OCI-LY1 (cell line): Measurements from ENCODE around the gene APLP1.
A peak's percentile ranks its signal among the peaks of the same experiment; 100 is the strongest.

ENCODE experiments used
- H2AFZ ChIP-seq: fragments of 200-600 bp; sonication (generic), shearing (Covaris generic); 2 replicates; pipeline ENCODE4 v1.6.0; 2014; ENCODE audit warnings: antibody characterized with exemption, mild to moderate bottlenecking, low read length
- H3F3A ChIP-seq: fragments of 200-600 bp; sonication (generic), shearing (Covaris generic); 2 replicates; pipeline ENCODE4 v1.6.0; 2014; ENCODE audit warnings: mild to moderate bottlenecking, antibody characterized with exemption, low read length, moderate library complexity; ENCODE audit not compliant: insufficient read depth
- H3K27ac ChIP-seq: fragments of 200-600 bp; sonication (generic); 2 replicates; pipeline ENCODE4 v1.5.1; 2014; ENCODE audit warnings: low read length, mixed run types, mild to moderate bottlenecking, low read depth; ENCODE audit not compliant: poor library complexity, severe bottlenecking
- H3K27me3 ChIP-seq: fragments of 200-600 bp; sonication (generic); 2 replicates; pipeline ENCODE4 v1.6.0; 2014; ENCODE audit warnings: antibody characterized with exemption, mild to moderate bottlenecking, low read length, moderate library complexity; ENCODE audit not compliant: insufficient read depth
- H3K36me3 ChIP-seq: fragments of 200-600 bp; sonication (generic); 2 replicates; pipeline ENCODE4 v1.6.1; 2014; ENCODE audit warnings: mild to moderate bottlenecking, antibody characterized with exemption, low read length, moderate library complexity, mixed read lengths; ENCODE audit not compliant: insufficient read depth
- H3K4me1 ChIP-seq: fragments of 200-600 bp; sonication (generic); 2 replicates; pipeline ENCODE4 v1.5.1; 2014; ENCODE audit warnings: mild to moderate bottlenecking, low read length, moderate library complexity; ENCODE audit not compliant: insufficient read depth, severe bottlenecking
- H3K4me2 ChIP-seq: fragments of 200-600 bp; sonication (generic), shearing (Covaris generic); 2 replicates; pipeline ENCODE4 v1.6.1; 2014; ENCODE audit warnings: low read length
- H3K4me3 ChIP-seq: fragments of 200-600 bp; sonication (generic); 2 replicates; pipeline ENCODE4 v1.5.1; 2014; ENCODE audit warnings: low read length, low read depth, mild to moderate bottlenecking, mixed read lengths; ENCODE audit not compliant: poor library complexity, severe bottlenecking
- H3K79me2 ChIP-seq: fragments of 200-600 bp; shearing (Covaris generic); 2 replicates; pipeline ENCODE4 v1.6.1; 2016; ENCODE audit warnings: mixed run types, low read length, mixed read lengths; ENCODE audit not compliant: insufficient read depth
- H3K9ac ChIP-seq: fragments of 200-600 bp; sonication (generic), shearing (Covaris generic); 2 replicates; pipeline ENCODE4 v1.6.1; 2014; ENCODE audit warnings: mild to moderate bottlenecking, low read length, mixed read lengths
- H3K9me2 ChIP-seq: fragments of 200-600 bp; sonication (generic), shearing (Covaris generic); 2 replicates; pipeline ENCODE4 v1.6.1; 2014; ENCODE audit warnings: low read depth, mild to moderate bottlenecking, low read length, mixed read lengths
- H3K9me3 ChIP-seq: fragments of 200-600 bp; shearing (Covaris generic); 2 replicates; pipeline ENCODE4 v1.6.1; 2014; ENCODE audit warnings: low read length, mixed read lengths
- H4K20me1 ChIP-seq: fragments of 200-600 bp; sonication (generic), shearing (Covaris generic); 2 replicates; pipeline ENCODE4 v1.6.0; 2016; ENCODE audit warnings: mild to moderate bottlenecking, low read length; ENCODE audit not compliant: insufficient read depth
- EZH2 ChIP-seq: fragments of 200-600 bp; sonication (generic), shearing (Covaris generic); IDR thresholded peaks from 2 replicates; pipeline ENCODE4 v1.8.0; 2017; ENCODE audit warnings: borderline replicate concordance, mixed run types, mild to moderate bottlenecking, antibody characterized with exemption, low read length, moderate library complexity, mixed read lengths
- TF ChIP-seq, protein P1 (sequence below): fragments of 200-600 bp; sonication (generic), shearing (Covaris generic); IDR thresholded peaks from 2 replicates; pipeline ENCODE4 v1.5.1; 2017; ENCODE audit warnings: mild to moderate bottlenecking, antibody characterized with exemption, low read length, moderate library complexity, mixed read lengths

Gene APLP1

DNA sequence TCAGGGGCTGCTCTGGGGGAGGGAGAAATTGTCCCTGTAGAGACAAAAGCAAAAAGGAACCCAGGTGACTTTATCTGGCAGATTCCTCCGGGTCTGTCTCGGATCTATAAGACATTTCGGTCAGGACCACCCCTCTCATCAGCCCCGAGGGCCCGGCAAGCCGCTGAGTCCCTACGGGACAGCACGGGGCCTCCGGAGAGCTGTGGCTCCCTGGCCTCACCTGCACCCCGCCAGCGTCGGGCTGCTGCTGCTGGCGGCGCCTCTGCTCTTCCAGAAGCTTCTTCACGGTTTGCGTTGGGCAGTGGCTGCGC is 30.1 kb downstream of the APLP1 start:
- no peaks in the 10 kb centered on the region for H3F3A ChIP-seq
- peaks cover 46% of the 10 kb centered on the region for H3K36me3 ChIP-seq
- H3K9ac ChIP-seq: peak overlapping the region; percentile 82
- H3K4me3 ChIP-seq: peak overlapping the region; percentile 76
- 0 out of 2 replicates have a peak, but pooled peaks cover 3% of the 10 kb centered on the region for H3K79me2 ChIP-seq
- TF ChIP-seq, protein P1, sequence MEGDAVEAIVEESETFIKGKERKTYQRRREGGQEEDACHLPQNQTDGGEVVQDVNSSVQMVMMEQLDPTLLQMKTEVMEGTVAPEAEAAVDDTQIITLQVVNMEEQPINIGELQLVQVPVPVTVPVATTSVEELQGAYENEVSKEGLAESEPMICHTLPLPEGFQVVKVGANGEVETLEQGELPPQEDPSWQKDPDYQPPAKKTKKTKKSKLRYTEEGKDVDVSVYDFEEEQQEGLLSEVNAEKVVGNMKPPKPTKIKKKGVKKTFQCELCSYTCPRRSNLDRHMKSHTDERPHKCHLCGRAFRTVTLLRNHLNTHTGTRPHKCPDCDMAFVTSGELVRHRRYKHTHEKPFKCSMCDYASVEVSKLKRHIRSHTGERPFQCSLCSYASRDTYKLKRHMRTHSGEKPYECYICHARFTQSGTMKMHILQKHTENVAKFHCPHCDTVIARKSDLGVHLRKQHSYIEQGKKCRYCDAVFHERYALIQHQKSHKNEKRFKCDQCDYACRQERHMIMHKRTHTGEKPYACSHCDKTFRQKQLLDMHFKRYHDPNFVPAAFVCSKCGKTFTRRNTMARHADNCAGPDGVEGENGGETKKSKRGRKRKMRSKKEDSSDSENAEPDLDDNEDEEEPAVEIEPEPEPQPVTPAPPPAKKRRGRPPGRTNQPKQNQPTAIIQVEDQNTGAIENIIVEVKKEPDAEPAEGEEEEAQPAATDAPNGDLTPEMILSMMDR: no peak
- TF ChIP-seq EZH2: no peak
- H4K20me1 ChIP-seq: no peaks in the 10 kb centered on the region
- no peaks in the 10 kb centered on the region for H3K9me2 ChIP-seq
- peak overlapping the region; percentile 75 for H3K4me2 ChIP-seq
- no peak overlapping the region for H2AFZ ChIP-seq
- H3K4me1 ChIP-seq: peaks cover 37% of the 10 kb centered on the region
- H3K27ac ChIP-seq: peak overlapping the region; percentile 90
- H3K27me3 ChIP-seq: no peaks in the 10 kb centered on the region
- no peaks in the 10 kb centered on the region for H3K9me3 ChIP-seq

DNA sequence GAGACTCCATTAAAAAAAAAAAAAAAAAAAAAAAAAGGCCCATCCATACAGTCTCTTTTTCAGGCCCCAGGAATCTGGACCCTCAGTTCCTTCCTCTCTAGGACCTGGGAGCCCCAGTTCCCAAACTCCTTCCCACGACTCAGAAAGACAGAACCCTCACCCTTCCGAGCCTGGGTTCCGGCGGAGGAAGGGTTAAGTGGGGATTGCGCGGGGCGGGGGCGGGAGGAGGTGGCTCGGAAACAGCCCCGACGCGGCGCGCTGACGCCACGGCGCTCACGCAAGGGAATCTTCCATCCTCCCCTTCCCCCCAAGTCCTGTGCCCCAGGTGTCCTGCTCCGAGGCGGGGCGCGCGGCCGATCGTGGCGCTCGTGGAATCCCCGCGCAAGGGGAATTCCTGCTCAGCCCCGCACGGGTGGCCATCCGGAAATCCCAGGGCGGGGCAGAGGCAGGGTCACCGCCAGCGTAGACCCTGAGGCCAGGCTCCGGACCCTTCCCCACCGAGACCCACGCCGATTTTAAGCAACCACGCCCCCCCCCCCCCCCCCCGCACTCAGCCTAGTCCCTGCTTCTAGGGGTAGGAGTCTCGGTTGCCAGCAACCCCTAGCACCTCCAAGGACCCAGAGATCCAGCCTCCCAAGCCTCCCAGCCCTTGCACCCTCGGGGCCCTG is 31.3 kb downstream of the APLP1 start:
- Histone ChIP-seq H3K79me2 (0 out of 2 replicates have a peak, but pooled peaks cover 3% of the 10 kb centered on the region), H2AFZ (no peak overlapping the region)

DNA sequence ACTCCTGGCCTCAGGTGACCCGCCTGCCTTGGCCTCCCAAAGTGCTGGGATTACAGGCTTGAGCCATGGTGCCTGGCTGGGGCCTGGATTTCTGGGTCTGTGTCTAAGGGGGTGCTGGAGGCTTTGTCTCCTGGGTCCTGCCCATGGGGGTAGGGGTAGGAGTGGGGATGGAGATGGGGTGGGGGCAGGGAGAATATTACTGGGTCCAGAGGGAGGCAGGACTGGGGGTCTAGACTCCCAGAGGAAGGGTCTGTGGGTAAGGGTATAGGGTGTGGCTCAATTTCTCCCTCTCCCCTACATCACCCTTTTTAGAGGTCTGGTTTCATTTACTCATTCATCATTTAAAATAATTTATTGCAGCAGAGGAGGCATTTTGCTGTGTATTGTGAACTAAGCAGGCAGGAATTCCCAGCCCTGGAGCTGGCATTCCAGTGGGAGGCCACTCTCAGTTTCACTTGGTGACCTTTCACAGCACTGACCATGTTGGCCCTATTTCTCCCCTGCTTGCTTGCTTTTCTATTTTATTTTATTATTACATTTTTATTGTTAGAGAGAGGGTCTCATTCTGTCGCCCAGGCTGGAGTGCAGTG is 32.8 kb downstream of the APLP1 start:
- TF ChIP-seq, protein P1: no peak
- TF ChIP-seq EZH2: no peak
- H3K4me3 ChIP-seq: peak overlapping the region; percentile 76
- H3K79me2 ChIP-seq: 0 out of 2 replicates have a peak, but pooled peaks cover 3% of the 10 kb centered on the region
- H3F3A ChIP-seq: no peaks in the 10 kb centered on the region
- H3K9me3 ChIP-seq: no peaks in the 10 kb centered on the region
- H3K27me3 ChIP-seq: no peaks in the 10 kb centered on the region
- H3K9ac ChIP-seq: no peak overlapping the region; the same call in 1 of the 2 replicates
- peak overlapping the region; percentile 90 for H3K27ac ChIP-seq
- H3K36me3 ChIP-seq: peaks cover 25% of the 10 kb centered on the region
- peaks cover 39% of the 10 kb centered on the region for H3K4me1 ChIP-seq
- no peaks in the 10 kb centered on the region for H3K9me2 ChIP-seq
- no peak overlapping the region for H2AFZ ChIP-seq
- H3K4me2 ChIP-seq: peak overlapping the region; percentile 92; the same call in 1 of the 2 replicates
- no peaks in the 10 kb centered on the region for H4K20me1 ChIP-seq

More for the DNA sequence above, 31.3 kb downstream of the APLP1 start:
- H3K4me2 ChIP-seq: peak overlapping the region; percentile 75
- no peaks in the 10 kb centered on the region for H3F3A ChIP-seq
- peaks cover 39% of the 10 kb centered on the region for H3K4me1 ChIP-seq
- H3K4me3 ChIP-seq: peak overlapping the region; percentile 76
- H3K27me3 ChIP-seq: no peaks in the 10 kb centered on the region
- H3K27ac ChIP-seq: peak overlapping the region; percentile 90
- H3K36me3 ChIP-seq: peaks cover 35% of the 10 kb centered on the region
- TF ChIP-seq EZH2: no peak
- TF ChIP-seq, protein P1: no peak
- H3K9me2 ChIP-seq: no peaks in the 10 kb centered on the region
- H3K9me3 ChIP-seq: no peaks in the 10 kb centered on the region
- no peaks in the 10 kb centered on the region for H4K20me1 ChIP-seq
- H3K9ac ChIP-seq: peak overlapping the region; percentile 82
